RKO (cell line): Measurements from ENCODE around the gene SLC39A7.

ENCODE experiments used
- DNase-seq: peaks from one replicate; pipeline ENCODE4 v3.0.0-alpha.2; 2016; ENCODE audit warnings: low spot score

The SLC39A7 gene

GRCh38 chr6:33200219-33201146, at the start of gene SLC39A7, which contains the start of gene RXRB:
Gene SLC39A7 (plus strand): TSS chr6:33200867. CDS start chr6:33201246, 379 bp downstream.
Gene RXRB (minus strand): TSS chr6:33200665. CDS start chr6:33200476, 189 bp downstream.
- DNase-seq = peak; percentile 97

DNA sequence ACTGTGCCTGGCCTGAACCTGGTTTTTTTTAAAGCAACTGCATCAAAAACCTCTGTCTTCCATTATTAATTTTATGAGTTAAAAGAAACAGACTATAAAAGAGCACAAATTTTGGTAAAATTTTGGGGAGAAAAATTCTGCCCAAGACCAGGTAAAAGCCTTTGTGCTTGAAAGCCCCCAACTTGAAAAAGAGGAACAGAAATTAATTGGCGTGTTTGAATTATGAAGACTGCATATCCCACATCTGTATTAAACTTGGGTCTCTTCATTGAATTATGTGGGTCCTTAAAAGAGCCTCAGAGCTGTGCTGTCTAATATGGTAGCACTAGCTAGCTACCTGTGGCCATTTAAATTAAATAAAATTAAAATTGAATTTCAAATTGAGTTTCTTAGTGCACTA, 49.6 kb upstream of the SLC39A7 start:
- DNase-seq = no peak

GRCh38 chr6:33154349-33154748, 46.3 kb upstream of the SLC39A7 start:
- no peak for DNase-seq

- DNase-seq = no peak
These were observed 44.1 kb upstream of the SLC39A7 start for GRCh38 chr6:33156561-33156960.

- DNase-seq = no peak
These were observed 43.7 kb upstream of the SLC39A7 start for GRCh38 chr6:33156964-33157363.

- DNase-seq = no peak
These were observed 40.6 kb upstream of the SLC39A7 start for GRCh38 chr6:33160096-33160495.

DNA sequence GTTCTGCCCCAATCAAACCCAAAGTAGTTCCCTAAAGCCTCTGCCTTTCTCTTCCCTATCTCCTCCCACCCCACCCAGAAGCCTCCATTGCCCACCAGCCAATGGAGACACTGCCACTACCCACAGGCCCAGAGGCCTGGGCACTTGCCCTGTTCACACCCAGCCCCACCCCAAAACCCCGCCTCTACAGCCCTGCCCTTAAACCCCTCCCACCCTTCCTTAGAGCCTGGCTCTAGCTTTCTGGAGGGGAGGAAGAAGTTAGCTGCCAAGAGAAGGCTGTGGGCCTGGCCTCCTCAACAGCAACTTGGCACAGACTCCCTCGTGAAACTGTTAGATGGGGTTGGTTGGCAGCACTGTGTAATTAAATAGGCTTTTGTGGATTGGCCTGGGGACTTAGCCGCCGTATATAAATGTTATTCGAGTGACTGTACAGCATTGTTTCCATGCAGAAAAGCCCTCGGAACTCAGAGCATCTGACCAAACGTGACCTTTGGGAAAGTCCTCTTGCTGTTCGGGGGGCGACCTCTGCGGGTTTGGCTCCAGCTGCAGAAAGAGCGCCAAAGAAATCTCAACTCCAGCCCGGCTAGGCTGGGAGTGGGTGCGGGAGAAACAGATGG, 39.8 kb upstream of the SLC39A7 start:
- no peak for DNase-seq

DNA sequence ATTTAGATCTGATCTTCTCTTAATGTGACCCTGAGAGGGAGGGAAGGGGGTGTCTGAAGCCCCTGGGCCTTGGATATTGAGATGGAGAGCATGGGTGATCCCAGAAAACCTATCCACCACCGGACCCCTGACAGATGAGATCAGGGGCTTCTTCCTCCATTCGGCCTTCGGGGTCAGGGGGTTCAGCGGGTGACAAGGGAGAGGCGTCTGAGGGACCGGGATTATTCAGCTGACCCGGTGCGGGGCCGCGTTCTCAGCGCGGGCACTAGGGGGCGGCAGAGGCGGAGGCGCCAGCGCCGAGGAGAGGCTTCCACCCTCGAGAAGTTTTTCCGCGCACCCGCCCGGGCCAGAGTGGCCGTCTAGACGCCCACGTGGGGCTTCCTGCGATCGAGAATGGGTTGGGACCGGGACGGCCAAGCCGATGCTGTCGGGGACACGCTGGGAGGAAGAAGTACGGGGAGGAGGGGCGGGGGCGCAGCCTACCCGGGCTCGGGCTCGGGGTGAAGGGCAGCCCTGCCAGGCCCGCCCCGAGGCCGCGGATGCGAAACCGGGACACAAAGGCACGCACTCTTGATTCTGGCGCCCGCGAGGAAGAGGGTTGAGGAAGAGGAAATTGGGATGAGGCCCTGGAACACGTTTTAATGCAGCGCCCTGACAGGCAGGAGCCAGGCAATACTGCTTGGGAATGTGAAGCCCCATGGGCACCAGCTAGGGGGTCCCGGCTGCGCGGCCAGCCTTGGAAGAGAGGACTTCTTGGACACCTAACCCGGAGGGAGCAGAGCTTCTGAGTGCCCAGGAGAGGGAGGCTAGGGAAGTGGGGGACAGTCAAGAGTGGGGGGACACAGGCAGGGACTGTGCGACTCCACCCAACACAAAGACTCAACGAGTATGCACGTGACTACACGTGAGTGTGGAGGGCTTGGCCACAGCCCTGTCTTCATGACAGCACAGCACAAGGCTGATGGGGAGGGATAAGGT, 39.0 kb upstream of the SLC39A7 start:
- peak; percentile 75 for DNase-seq

DNA sequence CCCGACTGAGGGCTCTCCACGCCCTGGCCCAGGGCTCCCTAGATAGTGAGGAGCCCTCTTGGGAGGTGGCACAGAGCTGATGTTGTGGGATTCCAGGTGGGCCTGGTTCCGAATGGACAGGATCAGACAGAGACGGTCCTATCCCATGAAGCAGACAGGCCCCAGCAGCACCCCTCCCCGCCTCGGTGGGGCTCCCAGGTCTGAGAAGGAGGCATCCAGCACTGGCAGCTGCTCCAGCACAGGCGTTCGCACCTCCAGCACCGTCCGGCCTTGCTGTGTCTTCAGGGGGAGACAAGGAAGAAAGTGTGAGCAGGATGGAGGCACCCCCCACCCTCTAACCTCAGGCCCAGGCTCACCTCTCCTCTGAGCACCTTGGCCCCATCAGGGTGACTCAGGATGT, 37.1 kb upstream of the SLC39A7 start:
- DNase-seq = no peak

GRCh38 chr6:33164176-33164575, 36.5 kb upstream of the SLC39A7 start:
- DNase-seq = no peak

DNA sequence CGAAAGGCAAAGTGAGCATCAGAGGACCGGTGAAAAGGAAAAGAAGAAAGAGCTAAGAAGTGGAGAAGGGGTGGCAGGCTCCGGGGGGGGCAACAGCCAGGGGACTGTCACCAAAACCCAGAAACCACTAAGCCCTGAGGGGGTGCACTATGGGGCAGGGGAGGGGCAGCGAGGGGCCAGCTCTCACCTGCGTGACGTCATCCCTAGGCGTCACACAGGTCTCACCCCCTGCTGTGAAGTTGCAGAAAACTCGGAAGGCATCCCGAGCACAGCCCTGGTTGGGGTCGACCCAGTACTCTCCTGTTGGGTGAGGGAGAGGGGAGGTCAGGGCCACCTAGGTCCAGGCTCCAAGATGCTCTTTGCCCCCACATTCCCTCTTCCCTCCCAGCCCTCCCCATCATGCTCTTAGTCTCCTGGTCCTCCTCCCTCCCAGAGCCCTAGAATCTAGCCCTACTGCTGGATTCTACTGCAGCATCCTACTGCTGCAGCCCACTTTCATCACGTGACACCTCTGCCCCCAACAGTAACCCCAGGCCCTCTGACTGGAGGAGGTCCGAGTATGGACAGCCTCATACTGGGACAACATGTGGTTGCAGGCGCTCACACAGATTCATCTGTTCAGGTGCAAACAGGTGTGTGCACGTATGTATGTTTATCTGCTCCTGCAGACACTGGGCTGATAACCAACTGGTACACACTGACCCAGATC, 35.8 kb upstream of the SLC39A7 start:
- DNase-seq = no peak

DNA sequence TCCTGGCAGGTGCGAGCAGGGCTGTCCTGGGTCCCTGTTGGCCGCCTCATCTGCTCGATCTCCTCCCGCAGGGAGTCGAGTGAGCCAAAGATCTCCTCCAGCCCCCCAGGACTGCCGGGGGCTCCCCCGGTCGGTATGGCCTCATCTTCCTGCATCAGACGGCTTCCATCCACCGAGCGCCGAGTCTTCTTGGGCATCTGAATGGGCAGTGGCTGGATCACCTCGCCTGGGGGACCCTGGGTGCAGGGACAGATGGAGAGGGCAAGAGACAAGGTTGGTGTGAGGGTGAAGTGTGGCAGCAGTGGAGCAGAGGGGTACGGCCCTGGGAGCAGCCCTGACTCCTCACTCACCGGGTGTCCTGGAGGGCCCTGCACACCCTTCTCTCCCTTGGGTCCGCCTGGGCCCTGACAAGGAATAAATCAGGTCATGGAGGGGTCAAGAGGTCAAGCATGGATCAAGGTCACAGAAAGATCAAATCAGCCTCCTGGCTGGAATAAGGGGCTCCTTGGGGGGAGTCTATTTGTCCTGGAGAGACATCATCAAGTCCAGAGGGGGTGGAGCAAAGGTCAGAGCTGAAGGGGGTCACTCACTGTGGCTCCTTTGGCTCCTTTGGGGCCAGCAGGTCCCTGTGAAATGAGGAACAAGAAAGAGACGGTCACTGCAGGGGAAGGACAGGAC, 34.9 kb upstream of the SLC39A7 start:
- DNase-seq = no peak

DNA sequence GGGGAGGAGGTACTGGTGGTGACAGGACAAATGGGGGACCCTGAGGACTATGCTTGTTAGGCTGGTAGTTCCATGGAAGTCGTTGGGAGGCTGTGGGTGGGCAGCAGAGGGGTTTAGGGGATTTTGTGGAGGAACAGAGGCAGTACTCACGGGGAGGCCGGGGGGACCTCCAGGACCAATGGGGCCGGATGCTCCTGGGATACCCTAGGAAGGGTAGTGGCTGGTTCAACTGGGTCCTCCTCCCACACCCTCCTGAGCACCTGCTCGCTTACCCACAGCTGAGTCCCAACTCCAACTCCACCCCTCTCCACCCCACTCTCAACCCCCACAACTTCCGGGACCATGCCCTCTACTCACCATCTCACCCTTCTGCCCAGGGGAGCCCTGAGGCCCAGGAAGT, 34.3 kb upstream of the SLC39A7 start:
- DNase-seq = no peak

- no peak for DNase-seq
These were observed 33.9 kb upstream of the SLC39A7 start for GRCh38 chr6:33166811-33167210.

DNA sequence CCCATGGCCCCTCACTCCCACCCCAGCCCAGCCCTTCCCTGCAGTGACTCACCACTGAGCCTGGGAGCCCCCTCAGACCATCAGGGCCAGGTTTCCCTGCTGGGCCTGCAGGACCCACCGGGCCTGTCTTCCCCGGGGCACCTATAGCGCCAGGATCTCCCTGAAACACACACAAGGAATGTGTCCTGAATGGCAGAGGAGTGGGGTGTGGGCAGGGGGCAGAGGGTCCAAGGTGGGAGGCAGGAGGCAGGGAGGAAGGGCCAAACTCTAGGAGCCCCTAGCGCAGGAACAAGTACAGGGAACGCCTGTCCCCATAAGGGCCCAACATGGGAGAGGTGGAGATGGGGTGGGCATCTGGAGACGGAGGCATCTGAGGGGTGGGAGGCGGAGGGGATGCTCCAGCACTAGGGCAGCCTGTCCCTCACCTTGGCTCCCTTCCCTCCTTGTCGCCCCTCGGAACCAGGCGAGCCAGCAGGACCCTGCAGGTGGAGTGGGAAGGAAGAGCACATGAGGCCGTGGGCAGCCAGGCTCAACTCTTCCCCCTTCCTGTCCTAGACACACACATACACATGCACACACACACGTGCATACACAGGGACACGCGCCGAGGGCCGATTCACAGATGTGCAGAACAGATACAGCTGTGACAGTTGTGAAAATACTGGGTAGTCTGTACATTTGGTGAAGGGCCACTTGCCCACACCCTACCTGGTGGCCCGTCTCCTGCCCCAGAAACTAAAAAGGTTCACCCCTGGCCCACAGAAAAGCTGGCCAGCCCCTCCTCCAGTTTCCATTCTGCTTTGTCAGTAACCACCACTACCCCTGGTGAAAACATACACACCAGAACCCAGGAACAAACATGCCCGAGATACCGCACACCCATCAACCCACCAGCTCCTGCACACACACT, 33.0 kb upstream of the SLC39A7 start:
- DNase-seq = no peak

DNA sequence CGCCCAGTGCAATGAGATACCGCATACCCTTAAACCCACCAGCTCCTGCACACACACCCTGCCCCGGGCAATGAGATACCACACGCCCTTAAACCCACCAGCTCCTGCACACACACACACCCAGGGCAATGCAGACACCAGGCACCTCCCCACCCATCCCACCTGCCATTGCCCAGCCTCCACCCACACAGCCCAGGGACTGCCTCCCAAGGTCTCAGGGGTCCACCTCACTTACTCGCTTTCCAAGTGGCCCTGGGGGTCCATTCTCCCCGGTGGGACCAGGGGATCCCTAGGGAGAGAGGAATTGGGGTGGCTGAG, 32.4 kb upstream of the SLC39A7 start:
- no peak for DNase-seq

- no peak for DNase-seq
These were observed 32.0 kb upstream of the SLC39A7 start for GRCh38 chr6:33168639-33169038.

DNA sequence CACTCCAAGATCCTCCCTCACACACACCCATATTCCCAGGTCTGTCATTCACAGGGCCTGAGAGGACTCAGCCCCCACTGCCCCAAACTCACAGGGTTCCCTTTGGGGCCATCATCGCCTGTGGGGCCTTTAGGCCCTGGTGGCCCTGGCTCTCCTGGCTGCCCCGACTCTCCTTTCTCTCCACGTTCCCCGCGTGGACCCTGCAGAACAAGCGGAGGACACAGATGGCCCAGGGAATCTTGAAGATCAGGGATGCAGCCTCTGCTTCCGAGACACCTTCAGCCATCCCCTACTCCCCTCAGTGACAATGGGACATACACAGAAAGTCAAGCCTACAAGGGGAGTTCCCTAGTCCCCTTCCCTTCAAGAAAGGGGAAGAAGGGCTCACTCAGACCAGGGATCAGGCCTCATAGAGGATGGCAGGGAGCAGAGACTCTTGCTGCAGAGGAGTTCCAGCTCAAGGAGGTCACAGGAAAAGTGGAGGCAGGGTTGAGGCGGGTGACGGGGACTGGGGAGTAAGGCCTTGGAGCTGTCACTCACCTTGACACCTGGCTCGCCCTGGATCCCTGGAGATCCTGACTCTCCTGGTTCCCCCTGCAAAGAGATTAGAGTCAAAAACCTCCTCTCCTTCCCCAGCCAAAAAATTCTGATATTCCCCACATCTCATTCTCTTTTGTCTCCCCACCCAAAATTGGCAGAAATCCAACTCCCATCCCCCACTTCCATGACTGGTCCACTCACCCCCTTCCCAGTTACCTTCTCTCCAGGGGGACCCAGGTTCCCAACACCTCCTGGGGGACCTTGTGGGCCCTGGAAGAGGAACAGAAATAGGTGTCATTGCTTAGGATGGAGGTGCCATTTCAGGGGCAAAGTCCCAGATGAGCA, 31.1 kb upstream of the SLC39A7 start:
- DNase-seq = no peak
